NCI-H2081 treated with DMSO at 0.1 percent for 48 hours (cell line): ENCODE data around the gene HP1BP3.

ENCODE experiments used
- DNase-seq: peaks from one replicate; lab custom pipeline; 2025; lab: John Stamatoyannopoulos, UW

Gene HP1BP3

GRCh38 chr1:20770314-20771087 lies 16.6 kb downstream of the HP1BP3 start:
- no peak for DNase-seq

DNA sequence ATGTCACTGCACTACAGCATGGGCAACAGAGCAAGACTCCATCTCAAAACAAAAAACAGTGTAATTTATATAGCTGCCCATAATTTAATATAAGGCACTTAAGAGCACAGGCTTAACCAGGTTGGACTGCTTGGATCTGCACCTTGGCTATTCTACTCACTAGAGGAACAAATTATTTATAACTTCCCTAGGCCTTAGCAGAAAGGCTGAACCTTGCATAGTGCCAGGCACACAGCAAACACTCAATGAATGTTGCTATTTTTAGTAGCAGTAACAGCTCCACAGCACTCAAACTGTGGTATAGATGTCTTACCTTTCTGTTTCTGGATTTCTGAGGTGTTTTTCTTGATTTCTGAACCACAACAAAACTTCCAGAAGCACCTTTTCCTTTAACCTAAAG lies 19.8 kb downstream of the HP1BP3 start:
- no peak for DNase-seq

DNA sequence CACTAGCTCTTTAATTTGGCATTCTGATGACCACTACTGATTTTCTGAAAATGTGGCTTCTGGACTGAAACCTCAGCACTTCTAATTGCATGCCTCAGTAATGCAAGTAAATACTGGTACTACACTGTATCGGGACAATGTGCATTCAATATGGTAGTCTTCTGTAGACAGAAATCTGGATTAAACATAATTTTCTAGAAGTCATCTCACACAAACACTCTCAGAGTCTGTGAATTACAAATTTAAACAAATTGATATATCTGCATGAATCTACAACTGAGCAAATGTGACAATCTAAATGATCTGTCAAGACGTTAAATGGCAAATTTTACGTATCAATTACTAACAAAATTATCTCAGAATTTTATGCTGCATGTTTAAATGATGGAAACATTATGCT lies 23.7 kb downstream of the HP1BP3 start:
- no peak for DNase-seq

DNA sequence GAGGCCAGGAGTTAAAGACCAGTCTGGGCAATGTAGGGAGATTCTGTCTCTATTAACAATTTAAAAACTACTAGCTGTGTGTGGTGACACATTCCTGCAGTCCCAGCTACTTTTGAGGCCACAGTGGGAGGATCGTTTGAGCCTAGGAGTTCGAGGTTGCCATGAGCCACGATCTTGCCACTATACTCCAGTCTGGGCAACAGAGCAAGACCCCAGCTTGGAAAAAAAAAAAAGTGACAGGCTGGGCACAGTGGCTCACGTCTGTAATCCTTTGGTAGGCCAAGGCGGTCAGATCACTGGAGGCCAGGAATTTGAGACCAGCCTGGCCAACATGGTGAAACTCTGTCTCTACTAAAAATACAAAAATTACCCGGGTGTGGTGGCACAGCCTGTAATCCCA lies 26.8 kb downstream of the HP1BP3 start:
- no peak for DNase-seq

DNA sequence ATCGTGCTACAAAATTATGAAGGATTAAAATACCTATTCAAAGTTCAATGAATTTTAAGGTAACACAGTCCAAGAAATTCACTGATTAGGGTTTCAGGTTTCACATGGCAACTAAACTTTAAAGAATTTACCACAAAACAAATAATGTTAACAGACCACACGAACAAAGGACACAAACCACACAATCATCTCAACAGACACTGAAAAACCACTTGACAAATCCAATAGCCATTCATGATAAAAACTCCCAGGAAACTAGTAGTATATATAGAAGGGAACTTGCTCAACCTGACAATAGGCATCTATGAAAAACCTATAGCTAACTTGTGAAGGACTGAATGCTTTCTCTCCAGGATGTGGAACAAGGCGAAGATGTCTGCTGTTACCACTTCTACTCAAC lies 33.5 kb downstream of the HP1BP3 start:
- no peak for DNase-seq

GRCh38 chr1:20751462-20751990 lies 35.6 kb downstream of the HP1BP3 start:
- DNase-seq, result no peak

DNA sequence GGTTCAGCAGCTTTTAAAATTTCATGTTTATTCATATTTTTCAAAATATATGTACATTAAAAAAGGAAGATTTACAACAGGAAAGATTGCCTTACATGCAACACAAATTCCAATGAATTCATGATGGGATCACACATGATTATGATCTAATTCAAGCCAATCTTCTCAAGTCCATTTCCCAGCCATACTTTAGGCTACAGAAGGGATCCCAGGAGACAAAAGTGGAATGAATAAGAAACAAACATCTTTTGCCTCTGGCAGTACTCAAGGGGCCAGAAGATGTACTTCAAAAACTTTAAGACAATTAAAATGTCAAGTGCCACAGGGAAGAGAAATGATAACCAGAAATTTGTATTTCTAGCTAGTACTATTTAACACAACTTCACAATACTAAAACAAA lies 44.4 kb downstream of the HP1BP3 start:
- DNase-seq, result no peak

DNA sequence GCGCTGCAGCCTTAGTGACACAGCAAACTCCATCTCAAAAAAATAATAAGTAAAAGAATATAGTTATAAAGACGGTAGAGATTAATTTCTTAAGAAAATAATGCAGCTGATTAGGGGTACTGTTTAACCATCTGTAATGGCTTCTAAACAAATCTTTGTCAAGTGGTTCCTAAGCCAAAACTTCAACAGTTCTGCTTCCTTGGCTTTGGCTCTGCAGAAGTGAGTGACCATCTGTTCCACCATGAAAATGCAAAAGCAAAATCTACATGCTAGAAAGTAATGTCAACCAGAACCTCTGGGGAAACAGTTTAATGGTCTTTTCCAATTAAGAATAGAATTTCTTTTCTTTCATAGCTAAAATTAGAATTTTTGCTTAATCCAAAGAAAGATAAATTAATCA lies 46.3 kb downstream of the HP1BP3 start:
- no peak for DNase-seq

DNA sequence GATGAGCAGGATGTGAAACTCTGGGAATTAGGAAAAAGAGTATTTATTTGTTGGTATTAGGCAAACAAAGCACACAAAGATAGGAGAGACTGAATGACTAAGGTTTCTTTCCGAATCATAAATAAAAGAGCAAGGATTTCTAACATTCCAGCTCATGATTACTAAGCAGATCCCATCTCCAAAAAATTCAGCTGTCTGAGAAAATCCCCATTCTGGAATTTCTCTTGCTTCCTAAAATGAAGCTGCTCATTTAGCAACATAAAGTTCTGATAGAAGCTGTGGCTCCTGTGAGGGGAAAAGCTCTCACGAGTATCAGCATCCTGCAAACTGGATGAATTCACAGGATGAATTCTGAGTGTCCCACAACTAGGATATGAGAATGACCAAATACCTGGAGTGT lies 47.9 kb downstream of the HP1BP3 start:
- no peak for DNase-seq

- DNase-seq, result no peak
These were observed 51.5 kb downstream of the HP1BP3 start for GRCh38 chr1:20735581-20736111.

GRCh38 chr1:20733360-20733975 lies 53.6 kb downstream of the HP1BP3 start:
- DNase-seq, result no peak

- no peak for DNase-seq
These were observed 54.3 kb downstream of the HP1BP3 start, which contains the start of gene SH2D5 for GRCh38 chr1:20732588-20733359. Gene SH2D5 (minus strand): TSS chr1:20732703. CDS start chr1:20728044, 4,659 bp downstream.

DNA sequence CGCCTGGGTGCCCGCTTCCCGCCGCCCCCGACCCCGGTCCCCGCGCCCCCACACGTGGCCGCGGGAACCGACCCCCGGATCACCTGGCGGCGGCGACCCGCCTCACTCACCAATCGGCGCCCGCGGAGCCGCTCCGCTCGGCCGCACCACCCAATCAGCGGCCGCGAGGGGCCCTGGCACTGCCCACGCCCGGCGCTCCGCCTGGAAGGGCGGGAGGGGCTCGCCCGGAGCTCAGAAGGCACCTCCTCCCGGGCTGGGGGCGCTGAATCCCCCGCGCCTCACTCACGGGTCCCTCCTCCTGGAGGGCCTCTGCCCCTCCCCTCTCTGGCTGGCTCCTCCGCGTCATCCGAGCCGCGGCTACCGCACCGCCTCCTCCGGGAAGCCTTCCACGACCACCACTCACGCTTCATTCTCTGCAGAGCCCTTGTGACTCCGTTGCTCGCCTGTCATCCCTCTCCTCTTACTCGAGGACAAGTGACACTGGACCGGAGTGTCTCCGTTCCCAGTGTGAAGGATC lies 55.0 kb downstream of the HP1BP3 start:
- no peak for DNase-seq

DNA sequence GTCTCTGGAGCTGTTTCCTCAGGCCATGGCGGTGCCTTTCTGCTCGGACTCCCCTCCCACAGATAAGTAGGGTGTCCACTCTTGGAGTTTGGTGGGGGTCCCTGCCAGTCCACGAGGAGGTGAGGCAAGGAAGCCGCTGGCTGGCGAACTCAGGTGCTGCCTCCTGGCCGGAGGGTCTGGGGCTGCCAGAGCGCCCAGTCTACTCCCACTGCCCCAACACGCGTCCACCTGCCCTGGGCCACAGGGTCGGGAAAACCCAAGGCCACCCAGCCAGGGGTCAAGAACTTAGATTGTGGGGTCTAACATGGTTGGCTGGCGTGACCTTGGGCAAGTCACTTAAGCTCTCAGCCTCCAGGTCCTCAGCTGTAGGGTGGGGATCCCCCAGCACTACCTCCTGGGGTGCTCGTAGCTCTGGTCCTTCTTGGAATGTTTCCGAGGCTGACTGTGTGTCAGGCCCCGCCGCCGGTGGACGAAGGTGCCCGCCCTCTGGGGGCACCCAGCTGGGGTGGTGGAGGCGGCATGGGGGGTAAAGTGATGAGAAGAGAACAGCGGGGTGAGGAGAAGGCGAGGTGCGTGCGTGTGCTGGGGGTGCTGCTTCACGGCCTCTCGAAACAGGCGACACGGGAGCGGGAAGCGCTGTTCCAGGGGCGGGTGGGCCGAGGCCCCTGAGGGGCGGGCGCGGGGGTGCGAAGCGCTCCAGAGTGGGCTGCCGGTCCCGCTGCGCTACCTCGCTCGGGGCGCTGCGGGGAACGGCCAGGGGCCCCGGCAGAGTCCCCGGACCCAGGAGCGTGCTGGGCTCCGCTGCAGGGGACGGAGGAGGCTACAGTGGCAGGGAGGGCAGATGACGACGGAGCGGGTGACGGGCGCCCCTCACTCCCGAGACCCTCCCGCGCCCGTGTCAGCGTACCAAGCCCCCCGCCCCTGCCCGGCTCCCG lies 55.8 kb downstream of the HP1BP3 start:
- DNase-seq, result no peak

DNA sequence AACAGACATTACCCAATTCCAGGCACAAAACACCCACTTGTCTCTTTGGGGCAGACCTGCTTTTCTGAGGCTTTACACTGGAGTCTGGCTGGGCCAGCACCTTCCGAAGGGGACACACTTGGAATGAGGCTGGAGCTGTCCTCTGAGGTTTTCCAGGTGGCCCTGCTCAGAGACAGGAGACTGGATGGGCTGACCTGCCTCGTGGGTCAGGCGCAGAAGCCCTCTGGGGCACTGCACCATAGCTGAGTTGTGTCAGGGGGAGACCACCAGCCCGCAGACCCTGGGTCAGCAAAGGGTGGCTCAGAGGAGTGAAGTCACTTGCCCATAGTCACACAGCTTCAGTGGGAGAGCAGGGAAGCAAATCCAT lies 56.4 kb downstream of the HP1BP3 start:
- DNase-seq, result no peak

DNA sequence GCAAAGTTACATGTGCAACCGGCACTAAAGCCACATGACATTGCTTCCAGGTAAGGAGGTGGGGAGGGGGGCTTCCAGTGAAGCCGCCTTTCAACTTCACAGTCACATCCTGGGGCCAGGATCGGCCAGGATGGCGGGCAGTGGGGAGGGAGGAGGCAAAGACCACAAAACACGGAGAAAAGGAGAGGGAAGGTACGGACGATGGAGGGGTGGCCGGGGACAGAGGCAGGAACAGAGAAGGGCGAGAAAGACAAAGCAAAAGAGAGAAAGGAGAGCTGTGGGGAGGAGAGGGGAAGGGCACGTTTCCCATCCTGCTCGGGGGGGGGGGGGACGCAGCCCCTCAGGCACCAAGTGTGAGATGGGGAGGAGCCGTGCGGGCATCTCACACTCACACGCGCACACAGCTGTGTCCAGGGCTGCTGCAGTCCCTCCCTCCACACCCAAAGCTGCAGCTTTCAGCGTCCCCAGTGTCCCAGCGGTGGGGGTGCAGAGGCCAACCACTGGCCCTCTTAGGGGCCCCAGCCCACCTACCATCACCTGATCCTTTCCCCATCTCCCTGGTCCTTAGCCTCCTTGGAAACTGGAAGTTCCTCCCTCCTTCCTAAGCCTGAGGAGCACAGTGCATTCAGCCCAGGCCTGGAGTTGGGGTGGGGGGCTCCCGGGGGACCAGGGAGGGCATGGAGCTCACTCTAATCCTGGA lies 57.0 kb downstream of the HP1BP3 start:
- no peak for DNase-seq

DNA sequence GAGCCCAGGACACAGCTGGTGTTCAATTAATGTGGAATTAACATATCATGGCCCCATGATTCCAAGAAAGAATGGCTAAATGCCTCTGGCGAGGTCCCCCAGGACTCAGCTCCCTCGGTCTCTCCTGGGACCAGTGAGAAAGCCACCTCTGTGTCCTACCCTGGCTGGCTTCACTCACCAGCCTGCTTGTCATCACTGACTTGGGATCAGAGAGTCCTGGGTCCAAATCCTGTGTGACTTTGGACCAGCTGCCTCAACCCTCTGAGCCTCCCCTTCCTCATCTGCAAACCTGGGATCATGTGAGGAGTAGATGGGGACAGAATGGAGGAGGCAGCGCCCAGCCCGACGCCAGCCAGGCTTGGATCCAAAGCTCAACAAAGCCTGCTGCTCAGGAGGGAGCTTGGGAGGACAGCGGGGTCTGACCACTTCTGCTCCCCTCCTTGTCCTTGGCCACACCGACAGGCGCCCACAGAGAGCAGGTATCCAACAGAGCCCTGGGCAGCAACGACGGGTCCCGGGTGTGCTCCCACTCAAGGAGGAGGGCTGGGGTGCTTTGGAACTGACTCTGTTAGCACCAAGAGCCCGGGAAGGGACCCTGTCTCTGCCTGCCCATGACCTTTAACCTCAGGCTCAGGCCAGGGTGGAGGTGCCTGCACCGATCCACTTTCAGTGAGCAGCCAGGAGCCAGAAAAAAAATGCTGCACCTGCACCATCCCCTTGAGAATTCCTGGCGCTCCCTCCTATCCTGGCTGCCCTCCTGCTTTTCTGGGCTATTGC lies 57.8 kb downstream of the HP1BP3 start:
- no peak for DNase-seq

GRCh38 chr1:20728371-20729154 lies 58.5 kb downstream of the HP1BP3 start:
- no peak for DNase-seq

- DNase-seq, result no peak
These were observed 59.3 kb downstream of the HP1BP3 start for GRCh38 chr1:20727746-20728316.
